NCI-H446 (cell line): ENCODE results near the gene APOH.
A peak's percentile ranks its signal among the peaks of the same experiment; 100 is the strongest.
"Not testable (repeated sequence)": the region's sequence is repeated elsewhere in the genome, so short reads cannot be mapped to it uniquely, and the experiment has no call there.

Experiments
- DNase-seq, 2 experiments: peaks; one replicate each; lab custom pipeline; 2025; lab: John Stamatoyannopoulos, UW

The APOH gene, protein sequence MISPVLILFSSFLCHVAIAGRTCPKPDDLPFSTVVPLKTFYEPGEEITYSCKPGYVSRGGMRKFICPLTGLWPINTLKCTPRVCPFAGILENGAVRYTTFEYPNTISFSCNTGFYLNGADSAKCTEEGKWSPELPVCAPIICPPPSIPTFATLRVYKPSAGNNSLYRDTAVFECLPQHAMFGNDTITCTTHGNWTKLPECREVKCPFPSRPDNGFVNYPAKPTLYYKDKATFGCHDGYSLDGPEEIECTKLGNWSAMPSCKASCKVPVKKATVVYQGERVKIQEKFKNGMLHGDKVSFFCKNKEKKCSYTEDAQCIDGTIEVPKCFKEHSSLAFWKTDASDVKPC

DNA sequence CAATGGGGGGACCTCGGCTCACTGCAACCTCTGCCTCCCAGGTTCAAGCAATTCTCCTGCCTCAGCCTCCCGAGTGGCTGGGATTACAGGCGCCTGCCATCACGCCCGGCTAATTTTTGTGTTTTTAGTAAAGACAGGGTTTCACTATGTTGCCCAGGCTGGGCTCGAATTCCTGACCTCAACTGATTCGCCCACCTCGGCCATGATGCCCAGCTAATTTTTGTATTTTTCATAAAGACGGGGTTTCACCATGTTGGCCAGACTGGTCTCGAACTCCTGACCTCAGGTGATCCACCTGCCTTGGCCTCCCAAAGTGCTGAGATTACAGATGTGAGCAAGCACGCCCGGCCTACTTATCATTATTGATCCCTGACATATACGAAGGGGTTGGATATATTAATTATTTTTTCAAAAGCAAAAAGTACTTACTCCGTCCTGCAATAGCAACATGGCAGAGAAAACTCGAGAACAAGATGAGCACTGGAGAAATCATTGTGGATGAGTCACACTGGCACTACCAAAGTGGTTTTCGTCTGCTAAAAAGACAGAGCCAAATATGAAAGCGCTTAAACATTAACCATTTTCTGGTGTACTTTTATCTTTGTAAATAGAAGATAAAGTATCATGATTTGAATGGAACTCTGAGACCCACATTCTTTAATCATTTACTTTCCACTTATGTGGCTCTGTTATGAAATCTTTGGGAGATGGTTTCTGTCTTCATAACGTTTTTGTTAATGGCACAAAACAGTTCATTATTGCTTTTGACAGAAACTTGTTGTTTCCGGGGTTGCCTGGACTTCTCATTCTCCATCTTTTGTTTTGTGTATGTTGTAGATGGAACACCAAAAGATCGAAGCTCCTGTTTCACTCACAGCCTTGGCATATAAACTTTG lies at the start of gene APOH:
Gene APOH (minus strand): TSS at position 529 of the 896 bp plus-strand sequence. CDS start 36 bp downstream, at position 493.
- no peak for DNase-seq

DNA sequence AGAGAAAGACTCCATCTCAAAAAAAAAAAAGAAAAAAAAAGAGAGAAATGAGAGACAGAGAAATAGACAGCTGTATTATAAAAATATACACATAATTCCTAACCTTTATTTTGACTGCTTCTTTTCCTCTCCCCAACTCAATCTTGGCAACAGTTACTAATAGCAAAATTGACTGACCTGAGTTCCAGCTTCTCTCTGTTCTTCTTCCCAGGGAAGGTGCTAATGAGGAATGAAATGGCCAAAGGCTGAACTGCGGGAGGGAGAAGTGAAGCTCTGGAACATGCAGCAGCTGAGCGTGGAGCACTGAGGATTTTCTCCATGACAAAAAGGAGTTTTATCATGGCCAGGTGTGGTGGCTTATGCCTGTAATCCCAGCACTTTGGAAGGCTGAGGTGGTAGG lies 48.0 kb upstream of the APOH start:
- no peak for DNase-seq

DNA sequence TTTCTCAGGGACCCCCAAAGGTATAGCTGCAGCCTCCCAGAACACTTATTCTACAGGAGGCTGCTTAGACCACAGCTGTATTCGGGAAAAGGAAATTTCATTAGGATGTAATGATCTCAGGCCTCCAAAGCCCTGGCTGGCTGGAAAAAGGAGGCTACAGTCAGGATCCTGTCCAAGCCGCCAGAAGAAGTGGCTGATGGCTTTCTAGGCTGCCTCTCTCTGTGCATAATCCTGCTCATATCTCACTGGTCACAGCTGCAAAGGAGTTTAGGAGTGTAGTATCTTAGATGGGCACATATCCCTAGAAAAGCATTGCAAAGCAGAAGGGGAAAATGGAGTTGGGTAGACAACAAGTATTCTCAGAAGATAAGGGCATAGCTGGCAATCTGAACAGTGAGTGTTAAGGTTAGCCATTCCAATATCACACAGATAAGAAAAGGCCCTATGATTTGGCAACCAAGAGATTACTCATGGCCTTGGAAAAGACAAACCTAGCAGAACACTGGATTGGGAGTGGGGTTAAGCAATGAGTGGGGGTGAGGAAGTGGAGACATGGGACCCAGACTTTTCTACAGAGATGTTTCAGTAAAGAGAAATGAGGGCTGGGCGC lies 47.2 kb upstream of the APOH start:
- no peak for DNase-seq

DNA sequence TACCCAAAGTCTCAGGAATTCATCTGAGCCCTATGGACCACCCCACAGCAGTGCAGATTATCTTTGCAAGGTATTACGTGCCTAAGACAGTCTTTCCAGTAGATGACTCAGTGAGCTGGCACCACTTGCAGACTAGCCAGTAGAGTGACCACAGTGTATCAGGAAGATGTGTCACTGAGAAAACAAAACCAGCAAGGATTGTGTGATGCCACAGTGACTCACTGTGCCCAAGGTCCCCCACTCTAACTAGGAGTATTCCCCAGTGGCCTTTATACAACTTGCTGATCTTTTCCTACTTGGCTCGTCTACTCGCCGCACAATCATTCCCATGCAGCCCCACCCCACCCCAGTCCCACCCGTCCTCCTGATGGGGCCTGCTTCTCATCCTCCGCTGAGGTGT lies 46.4 kb upstream of the APOH start:
- no peak for DNase-seq

DNA sequence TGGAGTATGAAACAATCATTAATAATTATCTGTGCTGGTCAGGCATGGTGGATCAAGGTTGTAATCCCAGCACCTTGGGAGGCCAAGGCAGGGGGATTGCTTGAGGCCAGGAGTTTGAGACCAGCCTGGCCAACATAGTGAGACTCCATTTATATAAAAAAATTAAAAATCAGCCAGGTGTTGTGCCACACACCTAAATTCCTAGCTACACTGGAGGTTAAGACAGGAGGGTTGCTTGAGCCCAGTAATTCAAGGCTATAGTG lies 44.3 kb upstream of the APOH start:
- no peak for DNase-seq

DNA sequence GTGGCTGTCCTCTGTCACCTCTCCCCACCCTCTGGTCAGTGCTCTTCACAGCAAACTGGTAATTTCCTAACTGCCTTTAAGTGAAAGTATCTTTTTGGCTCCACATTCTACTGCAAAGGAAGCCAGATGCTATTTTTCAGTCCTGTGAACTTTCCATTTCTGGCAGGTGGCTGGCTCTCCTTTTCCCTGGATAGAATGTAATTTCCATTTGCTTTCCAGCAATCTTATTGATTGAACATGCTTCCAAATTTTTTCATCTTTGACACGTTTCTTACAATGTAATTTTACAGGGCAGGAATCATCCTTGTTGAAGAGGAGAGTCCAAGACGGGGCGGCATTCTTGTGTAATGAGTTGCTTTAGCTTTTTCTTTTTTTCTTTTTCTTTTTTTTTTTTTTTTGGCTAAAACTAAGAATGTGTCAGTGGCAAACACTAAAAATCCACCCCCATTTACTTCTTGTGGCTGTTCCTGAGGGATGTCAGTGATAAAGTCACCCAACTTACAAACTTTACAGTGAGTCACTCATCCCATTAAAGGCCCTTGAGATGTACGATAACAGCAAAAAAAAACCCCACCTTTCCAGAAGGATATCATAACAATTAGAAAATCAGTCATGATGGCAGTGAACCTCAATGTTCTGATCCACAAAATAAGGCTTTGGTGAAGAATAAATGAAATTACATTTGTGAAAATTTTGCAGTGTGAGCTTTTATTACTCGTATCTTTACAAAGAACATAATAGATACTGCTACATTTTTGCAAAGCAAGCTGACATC lies 43.8 kb upstream of the APOH start:
- DNase-seq, result peak in 1 of 2 experiments; percentile 8

DNA sequence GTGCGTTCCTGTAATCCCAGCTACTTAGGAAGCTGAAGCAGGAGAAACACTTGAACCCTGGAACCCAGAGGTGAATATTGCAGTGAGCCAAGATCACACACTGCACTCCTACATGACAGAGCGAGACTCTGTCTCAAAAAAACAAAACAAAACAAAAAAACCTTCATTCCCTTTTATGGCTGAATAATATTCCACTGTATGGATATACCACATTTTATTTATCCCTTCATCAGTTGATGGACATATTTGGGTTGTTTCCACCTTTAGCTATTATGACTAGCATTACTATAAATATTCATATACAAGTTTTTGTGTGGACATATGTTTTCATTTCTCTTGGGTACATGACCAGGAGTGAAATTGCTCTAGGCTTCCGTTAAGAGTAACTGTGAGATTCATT lies 42.3 kb upstream of the APOH start:
- DNase-seq, result no peak

DNA sequence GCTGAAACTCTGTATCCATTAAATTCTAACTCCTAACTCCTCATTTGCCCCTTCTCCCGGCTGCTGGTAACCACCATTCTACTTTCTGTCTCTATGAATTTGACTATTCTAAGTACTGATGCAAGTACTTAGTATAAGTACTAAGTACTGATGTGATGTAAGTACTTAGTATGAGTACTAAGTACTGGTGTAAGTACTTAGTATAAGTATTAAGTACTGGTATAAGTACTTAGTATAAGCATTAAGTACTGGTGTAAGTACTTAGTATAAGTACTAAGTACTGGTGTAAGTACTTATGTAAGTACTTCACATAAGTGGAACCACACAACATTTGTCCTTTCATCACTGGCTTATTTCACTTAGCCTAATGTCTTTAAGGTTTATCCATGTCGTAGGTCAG lies 40.9 kb upstream of the APOH start:
- no peak for DNase-seq

DNA sequence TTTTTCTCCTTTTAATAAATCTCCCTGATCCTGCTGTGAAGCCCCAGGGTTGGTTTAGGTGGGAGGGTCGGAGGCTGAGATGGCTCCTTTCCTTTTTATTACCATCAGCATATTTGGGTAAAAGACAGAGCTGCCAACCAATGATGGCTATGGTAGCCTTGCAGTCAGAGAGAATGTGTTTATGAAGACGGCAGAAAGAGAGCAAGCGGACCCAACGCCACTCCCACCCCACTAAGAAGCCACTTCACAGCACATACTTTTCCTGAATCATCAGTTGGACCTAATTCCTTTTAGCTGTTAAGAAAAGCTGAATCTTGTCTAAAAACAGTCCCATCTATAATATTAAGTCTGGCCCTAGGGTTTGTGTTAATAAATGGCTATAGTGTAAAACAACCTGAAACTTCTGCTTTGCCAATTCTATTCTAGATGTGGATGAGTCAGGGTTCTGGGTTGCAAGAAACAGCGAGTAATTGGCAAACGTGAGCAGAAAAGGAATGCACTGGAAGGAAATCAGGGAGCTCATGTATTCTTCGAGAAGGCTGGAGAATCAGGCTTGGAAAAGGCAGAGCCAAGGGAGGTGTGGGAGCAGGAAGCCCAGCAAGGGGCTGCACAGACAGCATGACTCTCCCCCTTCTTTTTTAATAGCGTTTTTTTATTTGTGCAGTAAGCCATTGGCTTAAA lies 39.2 kb upstream of the APOH start:
- no peak for DNase-seq

DNA sequence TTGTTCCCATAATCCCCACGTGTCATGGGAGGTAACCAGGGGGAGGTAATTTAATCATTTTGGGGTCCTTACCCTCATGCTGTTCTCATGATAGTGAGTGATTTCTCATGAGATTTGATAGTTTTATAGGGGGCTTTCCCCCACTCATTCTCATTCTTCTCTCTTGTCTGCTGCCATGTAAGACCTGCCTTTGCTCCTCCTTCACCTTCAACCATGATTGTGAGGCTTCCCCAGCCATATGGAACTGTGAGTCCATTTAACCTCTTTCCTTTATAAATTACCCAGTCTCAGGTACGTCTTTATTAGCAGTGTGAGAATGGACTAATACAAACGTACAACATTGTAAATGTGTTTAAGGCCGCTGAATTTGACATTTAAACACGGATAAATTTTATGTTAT lies 35.5 kb upstream of the APOH start:
- DNase-seq, result no peak

DNA sequence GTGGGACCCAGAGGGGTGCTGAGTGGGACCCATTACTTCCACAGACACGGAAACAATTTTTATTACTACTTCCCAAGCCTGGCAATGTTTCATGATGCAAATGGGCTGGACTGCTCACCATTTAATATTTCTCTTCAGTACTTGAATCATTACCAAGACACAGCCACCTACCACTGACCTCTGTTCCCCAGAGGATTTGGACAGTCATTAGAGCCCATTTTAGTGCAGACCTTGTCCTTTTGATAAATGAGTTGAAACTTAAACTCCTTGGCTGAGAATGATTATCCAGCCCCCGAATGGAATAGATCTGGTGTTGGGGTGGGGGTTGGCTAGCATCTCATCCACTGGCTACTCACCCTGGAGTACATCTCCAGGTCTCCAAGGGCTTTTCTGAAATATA lies 33.6 kb upstream of the APOH start:
- DNase-seq, result no peak

DNA sequence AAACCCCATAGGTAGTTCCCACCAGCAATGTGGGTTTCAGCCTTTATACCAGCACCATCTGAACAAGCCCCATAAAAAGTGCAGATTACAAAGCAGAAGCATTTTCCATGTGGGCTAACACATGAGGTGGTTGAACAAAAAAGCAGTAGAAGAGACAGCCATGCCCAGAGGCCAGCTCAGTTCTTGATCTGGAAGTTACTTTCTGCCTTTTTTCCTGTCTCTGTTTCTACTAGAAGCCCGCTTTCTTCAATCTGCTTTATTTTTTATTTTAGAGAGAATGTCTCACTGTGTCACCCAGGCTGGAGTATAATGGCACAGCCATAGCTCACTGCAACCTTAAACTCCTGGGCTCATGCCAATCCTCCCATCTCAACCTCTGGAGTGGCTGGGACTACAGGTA lies 31.5 kb upstream of the APOH start:
- DNase-seq, result no peak

DNA sequence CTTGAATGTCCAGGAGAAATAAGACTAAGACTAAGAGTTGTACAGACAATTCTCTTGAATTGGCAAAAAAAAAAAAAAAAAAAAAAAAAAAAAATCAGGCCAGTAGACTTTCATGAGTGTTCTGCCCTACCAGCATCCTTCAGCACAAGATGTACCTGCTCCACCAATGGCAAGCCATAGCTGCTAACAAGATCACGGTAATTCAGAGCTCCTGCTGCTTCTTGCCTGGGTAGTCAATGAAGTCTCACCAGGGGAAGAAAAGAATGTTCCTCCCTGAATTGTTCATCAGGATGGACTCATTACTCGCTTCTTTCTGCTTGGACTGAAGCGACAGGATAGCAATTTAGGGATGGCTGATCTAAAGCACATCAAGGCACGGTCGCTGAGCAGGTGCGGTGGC lies 31.1 kb upstream of the APOH start:
- no peak for DNase-seq

DNA sequence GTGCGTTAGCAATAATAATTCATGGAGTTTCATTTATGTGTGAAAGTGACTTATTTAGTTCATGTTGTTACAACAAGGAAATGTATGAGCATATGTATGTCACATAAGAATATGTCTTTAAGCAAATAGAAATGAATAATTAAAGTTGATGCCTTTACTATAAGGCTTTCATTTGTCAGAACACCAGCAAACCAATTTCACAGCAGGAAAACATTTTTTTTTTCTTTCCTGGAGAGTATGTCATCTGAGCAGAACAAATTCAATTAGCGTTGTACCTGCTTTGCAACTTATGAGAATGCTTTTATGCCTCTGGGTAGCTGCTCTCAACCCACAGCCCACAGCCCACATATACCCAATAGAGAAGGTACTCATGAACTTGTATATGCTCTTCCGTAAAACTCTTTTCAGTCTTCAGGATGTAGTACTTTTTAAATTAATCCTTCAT lies 26.3 kb upstream of the APOH start:
- DNase-seq, result no peak

DNA sequence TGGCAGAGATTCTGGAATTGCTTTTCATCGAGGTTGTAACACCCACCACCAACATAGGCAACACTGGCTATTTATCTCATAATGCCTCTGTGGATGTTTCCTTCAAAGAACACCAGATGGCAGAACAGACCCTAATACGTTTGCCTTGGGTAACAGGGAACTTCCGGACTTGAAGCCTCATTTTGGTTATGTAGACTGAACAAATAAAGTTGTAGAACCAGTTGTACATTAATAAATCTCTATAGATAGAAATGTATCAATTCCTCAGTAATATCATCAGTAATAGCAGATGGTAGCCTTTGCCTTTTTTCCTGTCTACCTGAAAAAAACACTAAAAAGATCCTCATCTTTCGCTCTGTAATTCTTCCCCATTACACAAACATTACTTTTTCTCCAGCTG lies 25.9 kb upstream of the APOH start:
- DNase-seq, result peak; percentile 22 to 63

DNA sequence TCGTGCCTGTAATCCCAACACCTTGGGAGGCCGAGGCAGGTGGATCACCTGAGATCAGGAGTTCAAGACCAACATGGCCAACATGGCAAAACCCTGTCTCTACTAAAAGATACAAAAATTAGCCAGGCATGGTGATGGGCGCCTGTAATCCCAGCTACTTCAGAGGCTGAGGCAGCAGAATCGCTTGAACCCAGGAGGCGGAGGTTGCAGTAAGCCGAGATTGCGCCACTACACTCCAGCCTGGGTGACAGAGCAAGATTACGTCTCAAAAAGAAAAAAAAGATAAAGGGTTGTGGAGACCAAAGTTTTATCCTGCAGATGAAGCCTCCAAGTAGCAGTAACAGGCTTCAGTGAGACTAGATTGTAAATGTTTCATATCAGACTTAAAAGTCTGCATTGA lies 24.2 kb upstream of the APOH start:
- DNase-seq, result not testable (repeated sequence)

DNA sequence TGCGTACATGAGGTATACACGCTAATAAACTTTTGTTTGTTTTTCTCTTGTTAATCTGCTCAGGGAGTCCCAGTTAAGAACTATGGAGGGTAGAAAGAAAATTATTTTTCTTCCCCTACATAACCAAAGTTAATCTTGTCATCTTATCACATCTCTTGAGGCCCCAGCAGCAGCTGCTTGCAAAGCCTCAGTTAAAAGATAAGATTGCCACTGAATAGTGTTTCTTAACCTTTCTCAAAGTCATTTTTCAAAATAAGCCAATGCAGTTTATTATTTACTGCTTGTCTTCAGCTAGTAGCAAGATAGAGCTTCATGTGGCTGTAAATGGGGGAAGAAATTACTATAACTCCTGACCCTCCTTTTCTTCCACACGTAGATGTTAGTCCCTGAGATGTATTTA lies 21.5 kb upstream of the APOH start:
- DNase-seq, result no peak

DNA sequence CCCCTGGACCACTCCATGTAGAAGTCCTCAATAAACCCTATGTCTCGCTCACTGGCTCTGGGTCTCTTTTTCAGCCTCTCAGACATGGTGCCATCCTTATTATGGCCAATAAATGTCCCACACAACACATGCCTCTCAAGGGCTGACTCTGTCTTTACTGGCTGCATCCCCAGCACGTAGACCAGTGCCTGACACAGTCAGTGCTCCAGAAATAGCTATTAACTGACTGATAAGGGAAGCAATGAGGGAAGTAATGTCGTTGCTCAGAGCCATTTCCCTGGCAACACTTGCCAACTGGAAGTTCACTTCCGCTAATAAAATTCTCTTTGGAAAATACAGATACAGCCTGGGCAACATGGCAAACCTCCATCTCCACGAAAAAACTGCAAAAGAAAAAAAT lies 19.1 kb upstream of the APOH start:
- DNase-seq, result no peak

DNA sequence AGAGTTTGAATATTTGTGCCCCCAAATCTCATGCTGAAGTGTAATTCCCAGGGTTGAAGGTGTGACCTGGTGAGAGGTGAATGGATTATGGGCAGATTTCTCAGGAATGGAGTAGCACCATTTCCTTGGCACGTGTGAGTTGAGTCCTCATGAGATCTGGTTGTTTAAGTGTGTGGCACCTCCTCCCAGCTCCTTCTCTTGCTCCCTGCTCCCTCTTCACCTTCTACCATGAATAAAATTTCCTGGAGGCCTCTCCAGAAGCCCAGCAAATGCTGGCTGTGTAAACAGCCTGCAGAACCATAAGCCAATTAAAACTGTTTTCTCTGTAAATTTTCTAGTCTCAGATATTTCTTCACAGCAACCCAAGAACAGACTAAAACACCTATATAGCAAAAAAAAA lies 12.6 kb upstream of the APOH start:
- DNase-seq, result no peak

DNA sequence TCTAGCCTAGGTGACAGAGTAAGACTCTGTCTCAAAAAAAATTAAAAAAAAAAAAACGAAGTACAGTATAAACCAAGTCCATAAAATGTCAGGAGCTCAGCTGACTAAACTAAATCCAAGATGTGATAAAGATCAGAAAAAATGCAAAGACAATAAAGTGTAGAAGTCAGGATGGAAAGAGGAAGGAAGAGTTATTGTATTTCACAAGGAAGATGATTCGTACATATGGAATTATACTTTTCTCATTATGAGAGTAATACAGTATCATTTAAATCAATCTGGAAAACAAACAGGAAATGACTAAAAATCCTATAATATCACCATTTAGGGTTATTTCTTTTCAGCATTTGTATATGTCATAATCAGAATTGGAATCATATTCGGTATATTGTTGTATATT lies 11.4 kb upstream of the APOH start:
- DNase-seq, result no peak

DNA sequence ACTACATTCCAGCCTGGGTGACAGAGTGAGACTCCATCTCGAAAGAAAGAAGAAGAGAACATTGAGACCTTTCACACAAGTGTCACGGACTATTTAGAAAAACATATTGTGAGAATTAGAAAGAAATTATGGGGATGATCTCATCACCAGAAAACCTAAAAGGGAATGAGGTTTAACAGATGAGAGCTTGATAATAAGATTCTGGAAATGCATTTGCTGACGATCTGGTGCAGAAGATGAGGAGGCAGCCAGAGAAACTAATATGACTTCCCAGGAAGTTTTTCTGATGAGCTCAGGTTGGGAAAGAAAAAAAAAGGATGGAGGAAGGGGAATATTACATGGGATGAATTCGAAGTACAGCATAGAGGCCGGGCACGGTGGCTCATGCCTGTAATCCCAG lies 10.8 kb upstream of the APOH start:
- DNase-seq, result no peak
